Right ventricle myocardium inferior (tissue), 1 donor: Measurements from ENCODE around the gene ATP10A. TPM values are rescaled to one million over a fixed set of nuclear protein-coding genes. Genes with fewer than 3 reads are reported as not detected.
"Not testable (repeated sequence)": the region's sequence is repeated elsewhere in the genome, so short reads cannot be mapped to it uniquely, and the experiment has no call there.

Source experiments
- ATAC-seq: fragments of 200-7000 bp; cut with Tn5 transposase; one replicate; pipeline ENCODE4 v1.9.1; 2020; ENCODE audit warnings: mild to moderate bottlenecking, moderate library complexity
- DNase-seq: peaks from one replicate; pipeline ENCODE4 v3.0.0; 2021; ENCODE audit errors: missing footprints
- intact Hi-C: fragments of 100-400 bp; cut with DNase I; formaldehyde crosslinking; loops from one replicate; pipeline ENCODE4 v1.11.0; 2022
- total RNA-seq: library from RNA; stranded (reverse); fragmentation: NEBNext Ultra II Directional; extraction: Animal tissue kit (Norgen Biotek cat#: 25700); gene quantifications from one replicate; pipeline ENCODE4 v1.2.1, GENCODE V29; 2021
- donor health status: DM: no; HTN: yes; CAD: no; lungs with severe emphysema.

ATP10A gene
- total RNA-seq, 1 donor from 2014 or later = 1.7 TPM

DNA sequence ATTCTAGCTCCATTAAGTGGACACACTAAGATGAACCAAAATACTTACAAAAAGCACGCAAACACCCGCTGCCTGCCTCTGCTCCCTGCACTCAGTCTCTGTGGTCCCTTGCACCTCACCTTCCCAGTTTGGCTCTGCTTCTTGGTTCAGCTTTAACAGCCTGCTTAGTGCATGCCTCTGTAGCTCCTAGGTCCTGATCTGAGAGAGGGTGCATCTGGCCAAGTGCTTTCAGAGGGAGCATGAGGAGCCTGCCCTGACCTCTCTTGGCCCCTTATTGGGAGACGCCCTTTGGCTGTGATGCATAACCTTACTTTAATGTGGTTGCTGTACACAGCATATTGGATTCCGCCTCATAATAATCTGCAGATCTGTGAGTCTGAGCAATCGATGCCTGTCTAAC, 21.2 kb upstream of the ATP10A start:
- ATAC-seq (no peak), DNase-seq (no peak)
- intact Hi-C loops = no loop called here

GRCh38 chr15:25883463-25884259, 20.5 kb upstream of the ATP10A start:
- ATAC-seq = no peak
- intact Hi-C loops = no loop called here
- no peak for DNase-seq

GRCh38 chr15:25882466-25882865, 19.3 kb upstream of the ATP10A start:
- intact Hi-C loops = no loop called here
- DNase-seq (no peak), ATAC-seq (no peak)

DNA sequence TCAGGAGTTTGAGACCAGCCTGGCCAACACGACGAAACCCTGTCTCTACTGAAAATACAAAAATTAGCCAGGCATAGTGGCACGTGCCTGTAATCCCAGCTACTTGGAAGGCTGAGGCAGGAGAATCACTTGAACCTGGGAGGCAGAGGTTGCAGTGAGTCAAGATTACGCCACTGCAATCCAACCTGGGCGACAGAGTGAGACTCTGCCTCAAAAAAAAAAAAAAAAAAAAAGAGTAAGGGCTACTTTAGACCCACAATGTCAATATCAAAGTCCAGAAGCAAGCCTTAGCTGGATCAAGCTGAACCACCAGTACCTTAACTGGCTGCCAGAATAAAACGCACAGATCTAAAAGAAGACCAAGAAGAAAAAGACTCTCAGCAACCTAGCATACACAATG, 17.8 kb upstream of the ATP10A start:
- DNase-seq, ATAC-seq, intact Hi-C loops: not testable (repeated sequence)

DNA sequence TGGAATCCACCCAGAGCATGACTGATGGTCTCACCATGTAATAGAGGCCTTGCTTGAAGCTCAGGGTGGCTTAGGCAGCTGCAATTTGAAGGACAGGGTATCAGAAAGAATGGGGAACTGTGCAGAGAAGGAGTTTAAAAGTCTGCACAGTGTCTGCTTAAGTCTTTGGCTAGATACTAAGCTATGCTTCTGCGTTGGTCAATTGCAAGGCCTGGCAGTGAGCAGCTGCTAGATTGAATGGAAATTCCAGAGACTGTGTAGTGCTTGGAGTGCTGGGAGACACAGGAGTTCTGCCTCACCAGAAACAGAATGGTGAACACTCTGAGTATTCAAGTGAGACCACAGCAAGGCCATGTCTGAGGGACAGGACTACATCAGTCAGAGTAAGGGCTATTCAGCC, 17.3 kb upstream of the ATP10A start:
- intact Hi-C loops = no loop called here
- ATAC-seq (no peak), DNase-seq (no peak)

GRCh38 chr15:25879438-25879837, 16.3 kb upstream of the ATP10A start:
- DNase-seq (no peak), ATAC-seq (no peak)
- intact Hi-C loops = no loop called here

- no peak for ATAC-seq
- intact Hi-C loops = no loop called here
These were observed 14.6 kb upstream of the ATP10A start for GRCh38 chr15:25877681-25878080.

DNA sequence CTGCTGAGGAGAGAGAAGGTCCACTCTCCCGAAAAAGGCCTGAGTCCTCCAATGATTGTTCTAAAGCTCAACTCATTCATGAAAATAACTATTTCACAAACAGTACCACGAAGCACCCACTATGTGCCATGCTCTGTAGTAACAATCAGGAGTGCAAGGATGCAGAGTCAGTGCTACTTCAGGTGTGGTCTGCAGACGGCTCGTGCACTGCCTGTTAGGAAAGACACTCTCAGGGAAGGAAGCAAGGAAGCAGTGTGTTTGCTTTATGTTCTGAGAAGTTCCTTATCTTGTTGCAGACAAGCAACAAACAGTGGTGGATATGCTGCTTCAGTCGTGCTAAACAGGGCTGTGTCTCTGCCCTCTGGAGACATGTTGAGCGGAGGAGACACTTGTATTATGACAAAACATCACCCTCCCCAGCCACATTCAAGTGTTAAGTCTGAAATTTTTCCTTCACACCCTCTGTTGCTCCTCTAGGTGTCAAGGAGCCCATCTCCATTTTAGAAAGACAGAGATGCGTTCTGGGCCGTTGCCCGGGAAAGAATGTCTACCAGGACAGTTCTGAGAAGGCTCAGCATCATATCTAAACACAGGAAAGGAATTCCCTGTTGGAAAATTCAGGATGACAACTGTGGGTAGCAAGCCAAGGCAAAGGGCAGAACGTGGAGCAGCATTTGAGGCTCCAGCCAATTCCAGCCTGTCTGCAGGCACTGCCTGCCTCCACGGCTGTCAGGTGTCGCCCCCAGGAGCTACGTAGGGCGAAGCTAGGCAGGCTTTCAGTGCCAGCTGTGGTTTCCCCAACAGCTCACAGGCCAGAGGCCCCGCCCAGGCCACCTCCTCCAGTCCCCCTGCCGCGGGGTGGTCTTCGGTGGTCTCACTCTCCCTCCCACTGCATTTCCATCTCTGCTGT, 13.4 kb upstream of the ATP10A start:
- intact Hi-C loops = no loop called here
- no peak for ATAC-seq
- DNase-seq = no peak

More at GRCh38 chr15:25877681-25878080, 14.6 kb upstream of the ATP10A start:
- DNase-seq = no peak

DNA sequence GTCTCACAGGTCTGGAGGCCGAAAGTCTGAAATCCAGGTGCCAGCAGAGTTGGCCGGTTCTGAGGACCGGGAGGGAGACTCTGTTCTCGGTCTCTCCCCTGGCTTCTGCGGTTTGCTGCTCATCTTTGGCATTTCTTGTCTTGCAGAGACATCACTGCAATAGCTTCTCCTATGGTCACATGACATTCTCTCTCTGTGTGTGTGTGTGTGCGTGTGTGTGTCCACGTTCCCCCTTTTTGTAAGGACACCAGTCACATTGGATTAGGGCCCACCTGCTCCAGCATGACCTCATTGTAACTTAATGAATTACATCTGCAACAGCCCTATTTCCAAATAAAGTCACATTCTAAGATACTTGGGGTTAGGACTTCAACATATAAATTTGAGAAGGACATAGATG, 12.4 kb upstream of the ATP10A start:
- no peak for DNase-seq
- ATAC-seq = no peak
- intact Hi-C loops = no loop called here

- intact Hi-C loops = no loop called here
- DNase-seq (no peak), ATAC-seq (no peak)
These were observed 11.3 kb upstream of the ATP10A start for GRCh38 chr15:25874379-25874778.

- no peak for ATAC-seq
These were observed 8.3 kb upstream of the ATP10A start for GRCh38 chr15:25871403-25871802.

GRCh38 chr15:25870938-25871337, 7.8 kb upstream of the ATP10A start:
- DNase-seq = no peak
- intact Hi-C loops = no loop called here
- ATAC-seq = no peak

More at GRCh38 chr15:25871403-25871802, 8.3 kb upstream of the ATP10A start:
- intact Hi-C loops = no loop called here
- DNase-seq = no peak

- ATAC-seq (no peak), DNase-seq (no peak)
- intact Hi-C loops = no loop called here
These were observed 6.6 kb upstream of the ATP10A start for GRCh38 chr15:25869701-25870100.

- intact Hi-C loops = no loop called here
- no peak for ATAC-seq
- no peak for DNase-seq
These were observed 3.7 kb upstream of the ATP10A start for GRCh38 chr15:25866874-25867273.

DNA sequence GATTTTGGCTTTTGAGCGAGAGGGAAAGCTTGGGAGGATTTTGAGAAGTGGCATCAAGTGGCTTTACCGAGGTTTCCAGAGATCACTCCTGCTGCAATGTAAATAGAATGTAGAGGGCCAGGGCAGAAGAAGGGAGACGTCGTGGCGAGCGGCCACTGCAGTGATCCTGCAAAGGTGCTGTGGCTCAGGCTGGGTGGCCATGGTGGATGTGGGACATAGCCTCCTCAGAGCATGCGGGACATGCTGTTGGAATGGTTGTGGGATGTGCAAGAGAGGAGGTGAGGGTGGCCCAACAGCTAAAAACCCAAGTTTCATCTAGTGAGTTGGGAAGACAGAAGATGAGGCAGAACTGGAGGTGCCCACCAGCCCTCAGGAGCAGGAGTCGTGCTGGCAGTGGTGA, 3.1 kb upstream of the ATP10A start:
- intact Hi-C loops = no loop called here
- ATAC-seq = no peak

GRCh38 chr15:25864966-25865365, 1.8 kb upstream of the ATP10A start:
- no peak for DNase-seq
- intact Hi-C loops = no loop called here
- no peak for ATAC-seq

More for the DNA sequence above, 3.1 kb upstream of the ATP10A start:
- no peak for DNase-seq

DNA sequence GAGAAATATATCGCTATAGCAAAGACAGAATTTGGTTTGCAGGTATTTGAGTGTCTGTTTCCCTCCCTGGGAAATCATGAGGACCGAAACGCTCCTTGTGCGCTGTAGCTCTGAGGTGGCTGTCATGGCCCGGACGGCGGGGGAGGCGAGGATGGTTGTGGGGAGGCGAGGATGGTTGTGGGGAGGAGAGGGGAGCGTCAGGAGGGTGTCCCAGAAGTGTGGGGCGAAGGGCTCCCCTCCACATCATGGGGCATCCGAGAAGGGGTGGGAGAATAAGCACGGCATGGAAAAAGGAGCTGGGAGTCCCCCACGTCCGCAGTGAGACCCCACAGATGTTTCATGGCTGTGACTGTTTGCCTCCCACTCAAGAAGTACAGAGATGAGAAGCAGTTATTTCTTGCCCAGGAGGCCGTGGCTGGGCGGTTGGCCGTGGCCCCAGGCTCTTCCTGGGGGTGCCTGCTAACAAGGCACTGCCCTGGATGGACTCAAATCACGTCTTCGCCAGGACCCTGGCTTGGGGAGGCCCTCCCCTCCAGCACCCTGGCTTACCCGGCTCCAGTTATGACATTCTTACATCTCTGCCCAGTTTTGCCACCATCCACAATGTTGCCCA, 947 bp upstream of the ATP10A start:
- ATAC-seq (no peak), DNase-seq (no peak)

GRCh38 chr15:25862472-25863110, 536 bp downstream of the ATP10A start:
- DNase-seq = peak; percentile 68
- no peak for ATAC-seq
- intact Hi-C loops = no loop called here

More for the DNA sequence above, 947 bp upstream of the ATP10A start:
- intact Hi-C loops = no loop called here

DNA sequence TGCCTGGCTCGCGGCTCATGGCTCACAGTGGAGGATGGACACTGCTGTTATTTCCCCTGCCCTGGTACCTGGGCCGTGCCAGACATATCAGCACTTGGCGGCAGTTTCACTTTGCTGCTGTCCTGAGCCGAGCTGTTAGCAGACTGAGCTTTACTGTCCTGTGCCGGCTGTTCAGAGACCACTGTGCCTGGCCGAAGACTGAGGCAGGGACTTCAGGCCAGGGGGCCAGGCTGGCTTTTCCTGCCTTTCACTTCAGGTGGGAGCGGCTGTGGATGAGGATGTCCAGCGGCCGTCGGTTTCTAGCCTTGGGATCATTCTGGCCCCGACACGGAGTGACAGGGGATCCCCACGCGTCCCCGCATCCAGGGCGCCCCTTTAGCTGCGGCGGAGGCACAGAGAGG, 1.1 kb downstream of the ATP10A start:
- intact Hi-C loops = no loop called here
- DNase-seq (no peak), ATAC-seq (no peak)
